Endothelial cell of umbilical vein (primary cell): ENCODE results near the gene PPM1M.

ENCODE experiments used
- EZH2 ChIP-seq: IDR thresholded peaks from 2 replicates; pipeline ENCODE4 v1.6.1; 2012; ENCODE audit warnings: borderline replicate concordance, low read depth, mild to moderate bottlenecking, moderate library complexity, low read length, inconsistent platforms; ENCODE audit not compliant: severe bottlenecking
- POLR2A ChIP-seq: IDR thresholded peaks from 2 replicates; pipeline ENCODE4 v1.6.1; 2012; ENCODE audit warnings: low read depth, mild to moderate bottlenecking, control low read depth, low read length
- POLR2AphosphoS5 ChIP-seq: IDR thresholded peaks from 2 replicates; pipeline ENCODE4 v1.6.1; 2012; ENCODE audit warnings: low read depth, mild to moderate bottlenecking, control low read depth, low read length, moderate library complexity; ENCODE audit not compliant: insufficient read depth
- TF ChIP-seq, protein P1 (sequence below), 2 donors: IDR thresholded peaks; 1 replicate in 1 of 2; 2 replicates in 1 of 2; pipeline ENCODE4 v1.5.1; 2011; ENCODE audit warnings: low read length in 2 of 2, mild to moderate bottlenecking in 2 of 2, moderate library complexity in 2 of 2, control low read depth in 1 of 2, inconsistent platforms in 1 of 2, low read depth in 1 of 2; ENCODE audit not compliant: insufficient read depth in 1 of 2; ENCODE audit errors: extremely low read depth in 1 of 2

DNA sequence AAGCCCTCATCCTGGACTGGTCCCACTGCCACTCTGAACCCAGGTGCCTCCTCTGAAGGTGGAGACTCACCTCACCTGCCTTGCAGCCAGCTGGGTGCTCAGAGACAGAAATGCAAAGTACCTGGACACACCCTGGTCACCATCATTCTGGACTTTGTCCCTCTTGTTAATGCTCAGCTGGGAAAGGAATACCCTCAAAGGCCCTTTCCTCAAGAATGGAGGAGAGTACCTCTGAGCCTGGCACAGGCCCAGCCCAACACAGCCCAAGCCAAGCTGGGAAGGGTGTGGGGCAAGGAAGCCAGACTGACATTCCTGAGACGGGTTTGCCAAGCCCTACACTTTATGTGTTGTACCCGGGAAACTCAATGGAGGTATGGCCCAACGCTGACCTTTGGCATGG is 48.6 kb upstream of the PPM1M start:
- TF ChIP-seq POLR2AphosphoS5 (no peak), POLR2A (no peak), EZH2 (no peak)
- TF ChIP-seq, protein P1, sequence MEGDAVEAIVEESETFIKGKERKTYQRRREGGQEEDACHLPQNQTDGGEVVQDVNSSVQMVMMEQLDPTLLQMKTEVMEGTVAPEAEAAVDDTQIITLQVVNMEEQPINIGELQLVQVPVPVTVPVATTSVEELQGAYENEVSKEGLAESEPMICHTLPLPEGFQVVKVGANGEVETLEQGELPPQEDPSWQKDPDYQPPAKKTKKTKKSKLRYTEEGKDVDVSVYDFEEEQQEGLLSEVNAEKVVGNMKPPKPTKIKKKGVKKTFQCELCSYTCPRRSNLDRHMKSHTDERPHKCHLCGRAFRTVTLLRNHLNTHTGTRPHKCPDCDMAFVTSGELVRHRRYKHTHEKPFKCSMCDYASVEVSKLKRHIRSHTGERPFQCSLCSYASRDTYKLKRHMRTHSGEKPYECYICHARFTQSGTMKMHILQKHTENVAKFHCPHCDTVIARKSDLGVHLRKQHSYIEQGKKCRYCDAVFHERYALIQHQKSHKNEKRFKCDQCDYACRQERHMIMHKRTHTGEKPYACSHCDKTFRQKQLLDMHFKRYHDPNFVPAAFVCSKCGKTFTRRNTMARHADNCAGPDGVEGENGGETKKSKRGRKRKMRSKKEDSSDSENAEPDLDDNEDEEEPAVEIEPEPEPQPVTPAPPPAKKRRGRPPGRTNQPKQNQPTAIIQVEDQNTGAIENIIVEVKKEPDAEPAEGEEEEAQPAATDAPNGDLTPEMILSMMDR (IDR thresholded peaks at IDR 0.05; ENCODE audit: extremely low read depth in 1 of 2, insufficient read depth in 1 of 2, low read depth in 1 of 2, low read length in 2 of 2) = no peak
